PC-3 (cell line): ENCODE measurements around the gene CNTN1. TPM values are rescaled to one million over a fixed set of nuclear protein-coding genes. Genes with fewer than 3 reads are reported as not detected.
A peak's percentile ranks its signal among the peaks of the same experiment; 100 is the strongest.

ENCODE experiments used
- ATAC-seq: fragments of 200-7000 bp; cut with Tn5 transposase; 2 replicates; pipeline ENCODE4 v1.9.1; 2020; ENCODE audit warnings: mild to moderate bottlenecking, moderate library complexity
- BruUV-seq: library from RNA; stranded (reverse); fragments of 400-500 nt; replicated peaks from 2 replicates; lab custom pipeline; 2021; lab: Mats Ljungman, UMichigan
- CTCF ChIA-PET: fragments of 300-600 bp; sonication (Branson Sonifier 250); formaldehyde crosslinking; loops from one replicate; lab custom pipeline; 2022; ENCODE audit warnings: antibody characterized with exemption; lab: Charles Lee
- POLR2A ChIA-PET: fragments of 300-600 bp; sonication (Branson Sonifier 250); formaldehyde crosslinking; loops from one replicate; lab custom pipeline; 2022; ENCODE audit warnings: antibody characterized with exemption; ENCODE audit not compliant: unreplicated experiment; lab: Charles Lee
- DNase-seq: peaks from one replicate; pipeline ENCODE4 v3.0.0-alpha.2; 2015
- H2AFZ ChIP-seq: fragments of 300-600 bp; sonication (generic); 2 replicates; pipeline ENCODE4 v1.6.0; 2016; ENCODE audit warnings: antibody characterized with exemption, low read length
- H3F3A ChIP-seq: fragments of 300-600 bp; sonication (generic); one replicate; pipeline ENCODE4 v1.6.0; 2017; ENCODE audit warnings: antibody characterized with exemption, low read length, control low read depth, mild to moderate bottlenecking; ENCODE audit not compliant: unreplicated experiment
- H3K27ac ChIP-seq: fragments of 300-600 bp; sonication (generic); 2 replicates; pipeline ENCODE4 v1.5.1; 2016; ENCODE audit warnings: mild to moderate bottlenecking, low read length
- H3K27me3 ChIP-seq: fragments of 300-600 bp; sonication (generic); 2 replicates; pipeline ENCODE4 v1.6.1; 2016; ENCODE audit warnings: low read length, mixed read lengths
- H3K36me3 ChIP-seq: fragments of 300-600 bp; sonication (generic); 2 replicates; pipeline ENCODE4 v1.6.1; 2016; ENCODE audit warnings: low read depth, mixed run types, low read length, mixed read lengths
- H3K4me1 ChIP-seq: fragments of 300-600 bp; sonication (generic); 2 replicates; pipeline ENCODE4 v1.5.1; 2016; ENCODE audit warnings: low read length; ENCODE audit not compliant: insufficient read depth
- H3K4me2 ChIP-seq: fragments of 300-600 bp; sonication (generic); 2 replicates; pipeline ENCODE4 v1.6.0; 2016; ENCODE audit warnings: low read length
- H3K4me3 ChIP-seq: fragments of 300-600 bp; sonication (generic); 2 replicates; pipeline ENCODE4 v1.5.1; 2016; ENCODE audit warnings: mild to moderate bottlenecking, low read length, mixed read lengths
- H3K79me2 ChIP-seq: fragments of 300-600 bp; sonication (generic); 2 replicates; pipeline ENCODE4 v1.6.1; 2017; ENCODE audit warnings: low read length, mixed read lengths
- H3K9ac ChIP-seq: fragments of 300-600 bp; sonication (generic); 2 replicates; pipeline ENCODE4 v1.6.0; 2016; ENCODE audit warnings: mild to moderate bottlenecking, low read length
- H3K9me2 ChIP-seq: fragments of 300-600 bp; sonication (generic); replicated peaks from 2 replicates; pipeline ENCODE4 v1.6.1; 2016; ENCODE audit warnings: mixed run types, low read length, mixed read lengths
- H3K9me3 ChIP-seq: fragments of 300-600 bp; sonication (generic); 2 replicates; pipeline ENCODE4 v1.6.1; 2016; ENCODE audit warnings: low read length, mixed read lengths
- H4K20me1 ChIP-seq: fragments of 300-600 bp; sonication (generic); 2 replicates; pipeline ENCODE4 v1.6.1; 2016; ENCODE audit warnings: low read length, mixed read lengths
- CTCF ChIP-seq: fragments of 300-600 bp; sonication (generic); conservative IDR thresholded peaks from 2 replicates; pipeline ENCODE4 v1.5.1; 2017; ENCODE audit warnings: antibody characterized with exemption, low read depth, mild to moderate bottlenecking, low read length
- EZH2 ChIP-seq: fragments of 300-600 bp; sonication (generic); IDR thresholded peaks from one replicate; pipeline ENCODE4 v1.6.1; 2017; ENCODE audit warnings: antibody characterized with exemption, mild to moderate bottlenecking, low read length; ENCODE audit not compliant: unreplicated experiment
- EZH2phosphoT487 ChIP-seq: fragments of 300-600 bp; sonication (generic); IDR thresholded peaks from 2 replicates; pipeline ENCODE4 v1.6.1; 2018; ENCODE audit warnings: mild to moderate bottlenecking, antibody characterized with exemption, low read length, borderline replicate concordance
- intact Hi-C: fragments of 100-400 bp; cut with micrococcal nuclease; formaldehyde crosslinking; loops from 2 replicates; pipeline ENCODE4 v1.9.0; 2023
- total RNA-seq: library from RNA; depleted of rRNA; stranded (reverse); fragments of >200 nt; gene quantifications from 2 replicates; pipeline ENCODE4 v1.2.3, GENCODE V29; 2014

CNTN1 gene
- total RNA-seq, 1 experiment from 2014 or later: not detected

DNA sequence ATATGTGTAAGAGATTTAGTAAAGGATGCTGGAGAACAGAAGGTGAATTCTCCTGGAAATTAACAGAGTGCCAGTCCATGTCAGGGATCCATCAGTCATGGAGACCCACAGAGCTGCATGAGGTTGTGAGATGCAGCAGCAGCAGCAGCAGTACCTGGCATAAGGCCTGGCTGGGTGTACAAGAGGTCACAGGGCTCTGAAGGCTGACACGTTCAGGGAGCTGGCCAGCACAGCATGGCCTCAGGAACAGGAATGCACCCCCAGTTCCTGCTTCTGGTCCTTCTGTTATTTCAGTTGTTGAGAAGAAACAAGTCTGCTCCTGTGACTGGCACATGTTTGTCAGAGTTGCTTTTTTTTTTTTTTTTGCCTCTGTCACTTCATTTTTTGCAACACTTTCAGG lies 210.8 kb downstream of the CNTN1 start:
- intact Hi-C loops: no loop called here
- BruUV-seq: no TSS peak
- Histone ChIP-seq H3K4me2 (no peak overlapping the region), H3K27me3 (peaks cover 33% of the 10 kb centered on the region), H3K27ac (no peak overlapping the region), H3K4me1 (peaks cover 9% of the 10 kb centered on the region; the same call in 1 of the 2 replicates), H3K9me3 (no peaks in the 10 kb centered on the region), H3F3A (no peaks in the 10 kb centered on the region), H4K20me1 (no peaks in the 10 kb centered on the region), H3K79me2 (no peaks in the 10 kb centered on the region), H3K36me3 (no peaks in the 10 kb centered on the region), H3K9me2 (no peaks in the 10 kb centered on the region), H3K9ac (no peak overlapping the region), H2AFZ (no peak overlapping the region), H3K4me3 (no peak overlapping the region)
- ATAC-seq: no peak
- POLR2A ChIA-PET: no interaction called here
- DNase-seq: no peak
- TF ChIP-seq EZH2phosphoT487 (no peak), CTCF (no peak), EZH2 (no peak)
- CTCF ChIA-PET: no interaction called here

- no peaks in the 10 kb centered on the region for H3K9me3 ChIP-seq
- intact Hi-C loops: no loop called here
- no peaks in the 10 kb centered on the region for H3K9me2 ChIP-seq
- no peaks in the 10 kb centered on the region for H3K36me3 ChIP-seq
- H3K4me1 ChIP-seq: peaks cover 9% of the 10 kb centered on the region; the same call in 1 of the 2 replicates
- ChIA-PET POLR2A (no interaction called here), CTCF (no interaction called here)
- no peaks in the 10 kb centered on the region for H3F3A ChIP-seq
- DNase-seq (peak; percentile 76), ATAC-seq (no peak; the same call in 1 of the 2 replicates)
- no peaks in the 10 kb centered on the region for H3K79me2 ChIP-seq
- TF ChIP-seq EZH2phosphoT487 (no peak), EZH2 (no peak), CTCF (no peak)
- H3K27me3 ChIP-seq: 0 out of 2 replicates have a peak, but pooled peaks cover 7% of the 10 kb centered on the region
- H3K27ac ChIP-seq: peak overlapping the region; percentile 56
- no TSS peak for BruUV-seq
- no peak overlapping the region for H3K9ac ChIP-seq
- H2AFZ ChIP-seq: peak overlapping the region; percentile 49
- peak overlapping the region; percentile 35 for H3K4me2 ChIP-seq
- H3K4me3 ChIP-seq: no peak overlapping the region
- H4K20me1 ChIP-seq: no peaks in the 10 kb centered on the region
Measured at GRCh38 chr12:40907115-40907527, 214.9 kb downstream of the CNTN1 start.

DNA sequence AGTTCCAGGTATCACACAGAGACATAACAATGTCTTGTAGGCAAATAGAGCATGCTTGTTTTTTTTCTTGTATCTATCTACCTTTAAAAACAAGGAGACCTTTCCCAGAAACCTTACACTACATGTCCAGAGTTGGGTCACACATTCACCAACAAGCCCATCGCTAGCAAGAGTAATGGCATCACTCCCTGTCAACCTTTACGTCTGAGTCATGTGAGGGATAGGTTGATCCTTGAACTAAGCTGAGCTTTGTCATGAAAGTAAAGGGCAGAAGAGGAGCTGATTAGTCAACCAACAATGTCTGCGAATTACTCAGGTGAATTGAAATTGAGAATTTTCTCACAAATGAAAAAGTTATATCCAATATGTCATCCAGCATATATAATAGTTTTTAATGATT lies 219.4 kb downstream of the CNTN1 start:
- Histone ChIP-seq H3K27me3 (0 out of 2 replicates have a peak, but pooled peaks cover 5% of the 10 kb centered on the region), H3K4me1 (peaks cover 8% of the 10 kb centered on the region; the same call in 1 of the 2 replicates), H3K9me2 (no peaks in the 10 kb centered on the region), H4K20me1 (no peaks in the 10 kb centered on the region), H3K79me2 (no peaks in the 10 kb centered on the region), H3K9me3 (no peaks in the 10 kb centered on the region), H3K36me3 (no peaks in the 10 kb centered on the region), H3K4me3 (no peak overlapping the region), H3K9ac (no peak overlapping the region), H3K27ac (no peak overlapping the region), H3F3A (no peaks in the 10 kb centered on the region), H3K4me2 (no peak overlapping the region), H2AFZ (no peak overlapping the region)
- no TSS peak for BruUV-seq
- ChIA-PET CTCF (no interaction called here), POLR2A (no interaction called here)
- TF ChIP-seq EZH2phosphoT487: no peak
- no peak for TF ChIP-seq CTCF
- no peak for TF ChIP-seq EZH2
- ATAC-seq (no peak), DNase-seq (peak; percentile 34)
- intact Hi-C loops: no loop called here
